ENCODE data around the gene PNKD. TPM values are rescaled to one million over a fixed set of nuclear protein-coding genes. Genes with fewer than 3 reads are reported as not detected.
A peak's percentile ranks its signal among the peaks of the same experiment; 100 is the strongest.

PNKD gene
- total and polyA plus RNA-seq, 2 of the 8 experiments (the other 6 are each of a cell fraction or from before 2014, with no cell fraction given) = 43.9 to 65.4 TPM

DNA sequence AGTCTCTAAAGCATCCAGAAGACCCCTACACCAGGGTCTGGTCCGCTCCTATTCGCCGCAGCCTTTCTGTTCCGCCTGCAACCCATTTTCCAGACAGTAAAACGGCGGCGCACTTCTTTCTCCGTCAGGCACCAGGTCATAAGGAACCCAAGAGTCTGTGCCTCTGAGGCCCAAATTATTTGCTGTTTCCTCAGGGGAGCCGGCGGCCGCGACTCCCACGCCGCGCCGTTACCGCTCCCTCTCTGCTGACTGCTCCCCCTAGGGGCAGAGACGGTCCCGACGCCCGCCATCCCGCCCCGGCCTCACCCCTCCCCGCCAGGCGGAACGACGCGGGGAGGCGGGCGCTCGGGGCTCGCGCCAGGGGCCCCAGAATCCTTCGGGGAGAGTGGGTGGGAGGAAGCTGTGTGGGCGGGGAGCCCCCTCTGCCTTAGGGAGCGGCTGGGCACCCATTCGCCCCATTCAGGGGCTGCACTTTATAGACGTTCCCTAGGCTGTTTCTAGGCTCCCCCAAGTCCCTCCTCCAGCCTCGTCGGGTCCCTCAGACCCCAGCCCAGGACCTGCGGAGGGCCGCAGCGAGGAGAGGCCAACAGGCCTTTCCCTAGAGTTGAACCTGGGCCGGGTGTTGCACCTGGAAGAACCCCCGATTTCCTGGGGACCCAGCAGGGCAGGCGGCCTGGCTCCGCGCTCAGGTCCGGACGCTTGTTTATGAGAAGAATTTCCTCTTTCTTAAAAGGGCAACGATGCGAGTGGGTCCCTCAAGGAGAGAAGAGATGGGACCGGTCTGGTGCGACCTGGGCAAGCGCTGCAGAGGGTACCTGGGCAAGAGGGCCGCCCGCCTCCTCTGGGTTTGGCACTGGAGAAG lies 125.7 kb downstream of the PNKD start (continued):
- TF ChIP-seq CHD7 (IDR thresholded peaks at IDR 0.05; ENCODE audit: insufficient replicate concordance, low read length) = no peak
- TF ChIP-seq ASH2L (IDR thresholded peaks at IDR 0.05; ENCODE audit: low read length) = peak; percentile 62
- TF ChIP-seq, protein P1, sequence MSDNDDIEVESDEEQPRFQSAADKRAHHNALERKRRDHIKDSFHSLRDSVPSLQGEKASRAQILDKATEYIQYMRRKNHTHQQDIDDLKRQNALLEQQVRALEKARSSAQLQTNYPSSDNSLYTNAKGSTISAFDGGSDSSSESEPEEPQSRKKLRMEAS (IDR thresholded peaks at IDR 0.05) = peak; percentile 71
- 0 out of 2 replicates have a peak, but pooled peaks have one; percentile 39 for TF ChIP-seq FOSL1 (IDR thresholded peaks at IDR 0.05; ENCODE audit: insufficient read depth, low read depth, low read length)
- TF ChIP-seq KDM1A (IDR thresholded peaks at IDR 0.05; ENCODE audit: borderline replicate concordance, low read length) = 0 out of 2 replicates have a peak, but pooled peaks have one; percentile 42
- no peak for TF ChIP-seq GTF2F1 (IDR thresholded peaks at IDR 0.05; ENCODE audit: borderline replicate concordance, low read depth, low read length)
- TF ChIP-seq RNF2 (IDR thresholded peaks at IDR 0.05; ENCODE audit: borderline replicate concordance, low read depth, low read length, missing control alignments, poor library complexity, severe bottlenecking) = no peak
- TF ChIP-seq CBX5 (IDR thresholded peaks at IDR 0.05; ENCODE audit: low read depth, low read length) = no peak
